CD4-positive, alpha-beta memory T cell (primary cell): ENCODE results near the gene APIP. TPM values are rescaled to one million over a fixed set of nuclear protein-coding genes. Genes with fewer than 3 reads are reported as not detected.

Experiments used
- CTCF ChIA-PET: fragments of 350-600 bp; sonication (Branson Sonifier 250); formaldehyde crosslinking; loops from one replicate; lab custom pipeline; 2021; ENCODE audit warnings: inconsistent platforms; ENCODE audit not compliant: partially characterized antibody; lab: Charles Lee
- POLR2A ChIA-PET: fragments of 350-600 bp; sonication (Branson Sonifier 250); formaldehyde crosslinking; loops from one replicate; lab custom pipeline; 2021; ENCODE audit not compliant: partially characterized antibody; lab: Charles Lee
- DNase-seq, 5 donors: peaks; one replicate each; pipeline versions ENCODE4 v3.0.0 to v3.0.0-alpha.2; 2020 to 2022; ENCODE audit warnings: mixed read lengths in 1 of 5
- H3K27ac ChIP-seq: one replicate; pipeline ENCODE4 v1.7.0; 2013; ENCODE audit warnings: low read depth, low read length
- H3K27me3 ChIP-seq: 2 replicates; pipeline ENCODE4 v1.7.0; 2013; ENCODE audit warnings: mild to moderate bottlenecking, low read length, moderate library complexity; ENCODE audit not compliant: insufficient read depth
- H3K36me3 ChIP-seq: 2 replicates; pipeline ENCODE4 v1.7.0; 2013; ENCODE audit warnings: mild to moderate bottlenecking, low read length, moderate library complexity; ENCODE audit not compliant: insufficient read depth
- H3K4me1 ChIP-seq: 2 replicates; pipeline ENCODE4 v1.7.0; 2013; ENCODE audit warnings: mild to moderate bottlenecking, low read length, moderate library complexity; ENCODE audit not compliant: insufficient read depth
- H3K4me3 ChIP-seq, 2 donors: one replicate each; pipeline ENCODE4 v1.7.0; 2013; ENCODE audit warnings: low read length in 2 of 2, mild to moderate bottlenecking in 1 of 2
- H3K9me3 ChIP-seq, 2 donors: one replicate each; pipeline ENCODE4 v1.7.0; 2013; ENCODE audit warnings: low read length in 2 of 2, control low read depth in 1 of 2; ENCODE audit not compliant: control insufficient read depth in 1 of 2
- H3K27ac Mint-ChIP-seq, 7 donors: one replicate each; pipeline ENCODE4 v1.8.0; 2020 to 2021; ENCODE audit warnings: mixed read lengths in 7 of 7, mild to moderate bottlenecking in 6 of 7, inconsistent platforms in 3 of 7, moderate library complexity in 3 of 7
- H3K27me3 Mint-ChIP-seq, 2 donors: one replicate each; pipeline ENCODE4 v1.8.0; 2020 to 2021; ENCODE audit warnings: mixed read lengths in 2 of 2
- H3K36me3 Mint-ChIP-seq, 2 donors: one replicate each; pipeline ENCODE4 v1.8.0; 2020 to 2021; ENCODE audit warnings: mixed read lengths in 2 of 2, inconsistent platforms in 1 of 2, mild to moderate bottlenecking in 1 of 2
- H3K4me1 Mint-ChIP-seq, 4 donors: one replicate each; pipeline ENCODE4 v1.8.0; 2020 to 2021; ENCODE audit warnings: mixed read lengths in 4 of 4, mild to moderate bottlenecking in 1 of 4
- H3K4me3 Mint-ChIP-seq, 8 donors: one replicate each; pipeline ENCODE4 v1.8.0; 2020 to 2021; ENCODE audit warnings: mixed read lengths in 8 of 8, mild to moderate bottlenecking in 7 of 8, moderate library complexity in 6 of 8, inconsistent platforms in 3 of 8
- H3K9me3 Mint-ChIP-seq, 8 donors: one replicate each; pipeline ENCODE4 v1.8.0; 2020 to 2021; ENCODE audit warnings: mixed read lengths in 8 of 8, mild to moderate bottlenecking in 5 of 8, inconsistent platforms in 3 of 8, moderate library complexity in 1 of 8
- intact Hi-C: fragments of 100-400 bp; cut with micrococcal nuclease; formaldehyde crosslinking; loops from one replicate; pipeline ENCODE4 v1.15.1; 2023
- polyA plus RNA-seq, 2 donors: library from polyadenylated mRNA; unstranded; fragments of 300-500 nt; fragmentation: Illumina TruSeq; gene quantifications; one replicate each; pipeline ENCODE4 v1.2.3, GENCODE V29; 2021
- total RNA-seq, 2 experiments: library from RNA; stranded (reverse); gene quantifications; one replicate each; pipeline ENCODE4 v1.2.3, GENCODE V29; 2021

The APIP gene
- total and polyA plus RNA-seq, 4 experiments from 2014 or later, result 17.2 to 27.6 (median 18.0) TPM

DNA sequence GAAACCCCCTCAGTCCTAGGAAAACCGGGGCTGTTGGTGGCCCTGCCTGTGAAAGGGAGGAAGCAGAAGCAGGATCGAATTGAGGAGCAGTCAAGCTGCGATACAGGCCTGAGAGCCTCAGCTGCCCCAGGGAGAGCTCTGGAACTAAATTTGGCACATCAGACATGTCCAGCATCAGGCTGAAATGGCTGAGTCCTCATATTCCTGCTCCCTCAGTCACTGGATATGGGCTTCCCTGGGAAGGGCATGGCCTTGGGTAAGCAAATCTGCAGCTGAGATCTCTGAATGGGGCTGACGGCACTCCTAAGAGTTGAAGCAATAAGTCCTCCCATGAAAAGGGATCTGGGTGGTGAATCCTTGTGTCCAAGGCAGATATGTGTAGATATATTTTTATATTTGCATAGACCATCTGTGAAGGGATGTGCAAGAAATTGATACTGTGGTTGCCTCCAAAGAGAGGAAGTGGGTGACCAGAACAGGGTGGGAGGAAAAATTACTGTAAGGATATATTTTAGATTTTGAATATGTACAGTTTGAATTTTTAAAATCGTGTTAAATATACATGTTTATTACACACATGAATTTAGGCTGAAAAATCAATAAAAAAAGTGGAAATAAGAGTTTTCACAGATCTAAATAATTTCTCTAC is 45.5 kb downstream of the APIP start:
- H3K4me1 Mint-ChIP-seq, result no peaks in the 10 kb centered on the region
- intact Hi-C loops, result no loop called here
- ChIA-PET CTCF (no interaction called here), POLR2A (no interaction called here)
- H3K36me3 ChIP-seq, result no peaks in the 10 kb centered on the region
- H3K4me3 ChIP-seq, result no peak overlapping the region
- H3K4me3 Mint-ChIP-seq, result no peak overlapping the region
- no peaks in the 10 kb centered on the region for H3K27me3 Mint-ChIP-seq
- H3K9me3 ChIP-seq, result no peaks in the 10 kb centered on the region
- H3K9me3 Mint-ChIP-seq, result no peaks in the 10 kb centered on the region
- DNase-seq, result no peak
- no peaks in the 10 kb centered on the region for H3K27me3 ChIP-seq
- H3K4me1 ChIP-seq, result no peaks in the 10 kb centered on the region
- H3K27ac Mint-ChIP-seq, result no peak overlapping the region
- H3K27ac ChIP-seq, result no peak overlapping the region
- H3K36me3 Mint-ChIP-seq, result peaks cover 0 to 13% of the 10 kb centered on the region in 2 donors

DNA sequence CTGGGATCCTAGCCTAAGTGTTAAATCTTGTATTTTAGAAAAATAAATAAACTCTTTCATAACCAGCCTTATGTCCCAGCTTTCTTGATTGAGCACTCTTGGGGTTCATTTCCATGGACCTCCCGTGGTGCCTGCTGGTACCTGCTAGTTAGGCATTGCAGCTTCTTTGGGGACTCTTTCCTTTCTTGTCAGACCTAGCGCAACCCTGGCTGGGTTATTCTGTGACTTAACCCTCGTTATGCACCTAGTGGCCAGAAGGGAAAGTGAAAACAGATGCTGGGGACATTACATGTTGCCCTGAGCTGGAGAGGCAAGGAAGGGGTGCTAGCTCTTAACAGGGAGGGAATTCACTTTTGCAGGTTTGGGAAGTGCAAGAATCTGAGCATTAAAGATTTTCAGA is 46.8 kb downstream of the APIP start:
- Mint-ChIP-seq H3K36me3 (peaks cover 0 to 4% of the 10 kb centered on the region in 2 donors), H3K27me3 (no peaks in the 10 kb centered on the region), H3K4me3 (no peak overlapping the region), H3K9me3 (no peaks in the 10 kb centered on the region), H3K4me1 (no peaks in the 10 kb centered on the region), H3K27ac (peak overlapping the region in 1 of 7 donors; percentile 14)
- ChIA-PET POLR2A (no interaction called here), CTCF (no interaction called here)
- Histone ChIP-seq H3K9me3 (no peaks in the 10 kb centered on the region), H3K36me3 (no peaks in the 10 kb centered on the region), H3K27me3 (no peaks in the 10 kb centered on the region), H3K27ac (no peak overlapping the region), H3K4me3 (no peak overlapping the region), H3K4me1 (no peaks in the 10 kb centered on the region)
- intact Hi-C loops, result no loop called here
- no peak for DNase-seq

DNA sequence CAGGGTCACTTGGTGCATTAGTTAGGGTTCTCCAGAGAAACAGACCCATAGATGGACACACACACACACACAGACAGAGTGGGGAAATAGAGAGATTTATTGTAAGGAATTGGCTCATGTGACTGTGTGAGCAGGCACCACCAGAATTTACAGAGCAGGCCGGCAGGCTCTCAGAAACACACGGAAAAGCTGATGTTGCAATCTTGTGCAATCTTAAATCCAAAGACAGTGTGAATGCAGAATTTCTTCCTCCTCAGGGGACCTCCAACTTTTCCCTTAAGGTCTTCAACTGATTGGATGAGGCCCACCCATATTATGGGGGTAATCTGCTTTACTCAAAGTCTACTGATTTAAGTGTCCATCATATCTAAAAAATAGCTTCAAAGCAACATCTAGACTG is 49.8 kb downstream of the APIP start:
- no peaks in the 10 kb centered on the region for H3K9me3 Mint-ChIP-seq
- CTCF ChIA-PET, result no interaction called here

DNA sequence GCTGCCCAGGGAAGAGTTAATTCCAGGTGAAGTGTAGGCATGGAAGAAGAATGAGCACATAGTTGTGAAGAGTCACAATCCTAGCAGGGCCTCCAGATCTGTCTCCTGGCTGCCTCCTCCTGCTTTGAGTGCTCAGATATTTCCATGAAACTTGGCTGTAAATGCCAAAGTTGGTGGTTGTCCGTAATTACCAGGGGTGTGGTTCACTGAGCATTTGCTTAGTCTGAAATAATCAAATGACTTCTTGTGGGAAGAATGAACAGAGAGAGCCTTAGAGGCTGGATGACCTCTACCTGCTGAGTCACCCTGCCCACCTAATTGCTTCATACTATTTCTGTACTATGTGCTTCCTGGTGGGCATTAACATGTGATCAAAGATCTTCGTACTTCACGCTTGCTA is 50.9 kb downstream of the APIP start:
- H3K9me3 Mint-ChIP-seq, result no peaks in the 10 kb centered on the region
- H3K36me3 ChIP-seq, result no peaks in the 10 kb centered on the region
- no peak overlapping the region for H3K27ac Mint-ChIP-seq
- no peaks in the 10 kb centered on the region for H3K27me3 Mint-ChIP-seq
- H3K4me1 ChIP-seq, result no peaks in the 10 kb centered on the region
- H3K36me3 Mint-ChIP-seq, result no peaks in the 10 kb centered on the region
- no peak overlapping the region for H3K4me3 ChIP-seq
- no peaks in the 10 kb centered on the region for H3K4me1 Mint-ChIP-seq
- H3K27me3 ChIP-seq, result no peaks in the 10 kb centered on the region
- POLR2A ChIA-PET, result no interaction called here
- H3K4me3 Mint-ChIP-seq, result no peak overlapping the region
- CTCF ChIA-PET, result no interaction called here
- no peak overlapping the region for H3K27ac ChIP-seq
- no peaks in the 10 kb centered on the region for H3K9me3 ChIP-seq
- intact Hi-C loops, result no loop called here
- no peak for DNase-seq

More for the DNA sequence above, 49.8 kb downstream of the APIP start:
- no peaks in the 10 kb centered on the region for H3K4me1 ChIP-seq
- no peaks in the 10 kb centered on the region for H3K9me3 ChIP-seq
- no peak overlapping the region for H3K4me3 Mint-ChIP-seq
- H3K27ac ChIP-seq, result no peak overlapping the region
- H3K36me3 Mint-ChIP-seq, result no peaks in the 10 kb centered on the region
- no peak overlapping the region for H3K27ac Mint-ChIP-seq
- no peaks in the 10 kb centered on the region for H3K27me3 Mint-ChIP-seq
- no peaks in the 10 kb centered on the region for H3K36me3 ChIP-seq
- no peak for DNase-seq
- H3K27me3 ChIP-seq, result no peaks in the 10 kb centered on the region
- H3K4me3 ChIP-seq, result no peak overlapping the region
- intact Hi-C loops, result no loop called here
- no peaks in the 10 kb centered on the region for H3K4me1 Mint-ChIP-seq
- POLR2A ChIA-PET, result no interaction called here

DNA sequence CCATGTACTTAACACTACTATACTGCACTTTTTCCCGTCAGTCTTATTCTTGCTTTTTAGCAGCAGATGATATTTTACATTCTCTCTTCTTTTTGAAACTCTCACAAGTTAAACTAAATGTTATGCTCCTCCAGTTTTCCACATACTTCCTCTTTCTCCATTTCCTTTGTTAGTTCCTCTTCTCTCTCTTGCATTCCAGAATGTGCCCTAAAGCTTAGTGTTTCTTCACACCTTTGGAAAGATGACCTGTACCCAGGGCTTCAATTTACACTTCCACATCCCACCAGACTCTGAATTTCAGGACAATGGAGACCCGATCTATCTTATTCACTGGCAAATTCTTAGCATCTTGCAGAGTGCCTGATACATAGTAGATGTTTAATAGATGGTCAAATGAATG is 51.8 kb downstream of the APIP start:
- no peak overlapping the region for H3K4me3 ChIP-seq
- no peaks in the 10 kb centered on the region for H3K36me3 ChIP-seq
- CTCF ChIA-PET, result no interaction called here
- H3K4me1 Mint-ChIP-seq, result no peaks in the 10 kb centered on the region
- intact Hi-C loops, result no loop called here
- no peaks in the 10 kb centered on the region for H3K9me3 ChIP-seq
- no peaks in the 10 kb centered on the region for H3K27me3 ChIP-seq
- POLR2A ChIA-PET, result no interaction called here
- DNase-seq, result no peak
- H3K4me3 Mint-ChIP-seq, result no peak overlapping the region
- H3K9me3 Mint-ChIP-seq, result no peaks in the 10 kb centered on the region
- no peak overlapping the region for H3K27ac ChIP-seq
- no peaks in the 10 kb centered on the region for H3K4me1 ChIP-seq
- no peaks in the 10 kb centered on the region for H3K27me3 Mint-ChIP-seq
- no peak overlapping the region for H3K27ac Mint-ChIP-seq
- H3K36me3 Mint-ChIP-seq, result no peaks in the 10 kb centered on the region

DNA sequence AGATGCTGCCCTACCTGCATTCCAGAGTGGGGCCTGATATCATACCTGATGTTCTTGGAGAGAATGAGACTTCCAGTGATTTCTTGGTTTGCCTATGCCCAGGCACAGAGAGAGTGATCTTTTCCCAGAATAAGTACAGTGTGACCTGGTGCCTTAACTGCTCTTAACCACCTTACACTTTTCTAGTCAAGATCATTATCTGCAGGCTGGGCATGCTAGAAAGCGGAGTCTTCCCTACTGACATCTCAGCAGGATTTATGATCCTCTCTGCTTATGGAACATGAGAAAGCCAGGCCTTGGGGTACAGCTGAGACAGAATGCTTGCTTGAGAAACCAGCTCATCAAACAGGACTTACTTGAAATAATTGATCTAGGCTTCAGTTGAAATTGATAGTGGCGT is 53.1 kb downstream of the APIP start:
- no peaks in the 10 kb centered on the region for H3K36me3 ChIP-seq
- Mint-ChIP-seq H3K9me3 (no peaks in the 10 kb centered on the region), H3K36me3 (no peaks in the 10 kb centered on the region), H3K4me1 (no peaks in the 10 kb centered on the region), H3K4me3 (no peak overlapping the region), H3K27me3 (no peaks in the 10 kb centered on the region), H3K27ac (no peak overlapping the region)
- H3K27ac ChIP-seq, result no peak overlapping the region
- no peaks in the 10 kb centered on the region for H3K4me1 ChIP-seq
- ChIA-PET CTCF (no interaction called here), POLR2A (no interaction called here)
- H3K27me3 ChIP-seq, result no peaks in the 10 kb centered on the region
- H3K4me3 ChIP-seq, result no peak overlapping the region
- DNase-seq, result no peak
- intact Hi-C loops, result no loop called here
- no peaks in the 10 kb centered on the region for H3K9me3 ChIP-seq

DNA sequence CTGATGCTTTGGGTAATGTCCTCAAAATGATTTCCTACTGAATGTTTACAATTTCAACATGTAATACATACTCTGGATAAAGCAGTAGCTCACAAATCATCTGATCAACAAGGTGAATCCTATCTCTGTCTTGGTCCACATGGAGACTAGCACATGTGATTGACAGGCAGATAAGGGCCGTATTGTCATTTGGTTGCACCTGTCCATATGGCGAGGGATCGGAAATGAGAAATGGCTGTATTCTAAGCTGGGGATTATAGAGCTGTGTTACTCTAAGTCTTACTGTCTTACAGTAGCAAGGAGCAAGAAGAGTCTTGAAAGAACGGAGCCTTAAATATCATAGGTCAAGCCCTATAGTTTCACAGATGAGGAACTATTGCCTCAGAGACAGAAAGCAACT is 55.7 kb downstream of the APIP start:
- DNase-seq, result no peak
- Mint-ChIP-seq H3K4me1 (no peaks in the 10 kb centered on the region), H3K36me3 (no peaks in the 10 kb centered on the region), H3K9me3 (no peaks in the 10 kb centered on the region), H3K4me3 (no peak overlapping the region), H3K27me3 (no peaks in the 10 kb centered on the region), H3K27ac (no peak overlapping the region)
- ChIA-PET CTCF (interaction anchor here (0.9 kb wide), 1 partner anchor 125 kb away, joined by 3 read pairs; no protein-coding TSS in a partner anchor), POLR2A (no interaction called here)
- Histone ChIP-seq H3K27ac (no peak overlapping the region), H3K36me3 (no peaks in the 10 kb centered on the region), H3K4me3 (no peak overlapping the region), H3K27me3 (no peaks in the 10 kb centered on the region), H3K4me1 (no peaks in the 10 kb centered on the region), H3K9me3 (no peaks in the 10 kb centered on the region)
- intact Hi-C loops, result no loop called here
